ENCODE measurements around the gene TMCC1. TPM values are rescaled to one million over a fixed set of nuclear protein-coding genes. Genes with fewer than 3 reads are reported as not detected.
"Not testable (repeated sequence)": the region's sequence is repeated elsewhere in the genome, so short reads cannot be mapped to it uniquely, and the experiment has no call there.

The TMCC1 gene
- total RNA-seq, 1 donor = 11.2 TPM

DNA sequence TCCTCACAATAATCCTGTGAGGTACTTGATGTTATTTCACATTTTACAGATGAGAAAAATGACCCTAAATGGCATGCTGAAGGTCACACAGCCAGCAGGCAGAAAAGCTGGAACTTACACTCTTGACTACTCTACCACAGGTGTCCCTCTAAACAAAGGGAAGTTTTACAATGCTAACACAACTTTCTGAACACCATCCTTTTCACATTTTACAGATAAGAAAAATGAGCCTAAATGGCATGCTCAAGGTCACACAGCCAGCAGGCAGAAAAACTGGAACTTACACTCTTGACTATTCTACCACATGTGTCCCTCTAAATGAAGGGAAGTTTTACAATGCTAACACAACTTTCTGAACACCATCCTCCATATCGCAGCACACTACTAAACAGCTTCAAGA, 35.6 kb downstream of the TMCC1 start:
- no peak for DNase-seq (ENCODE audit: low read depth)
- H3K4me3 ChIP-seq (ENCODE audit: low read depth, low read length) = no peak overlapping the region
- TF ChIP-seq, protein P1, sequence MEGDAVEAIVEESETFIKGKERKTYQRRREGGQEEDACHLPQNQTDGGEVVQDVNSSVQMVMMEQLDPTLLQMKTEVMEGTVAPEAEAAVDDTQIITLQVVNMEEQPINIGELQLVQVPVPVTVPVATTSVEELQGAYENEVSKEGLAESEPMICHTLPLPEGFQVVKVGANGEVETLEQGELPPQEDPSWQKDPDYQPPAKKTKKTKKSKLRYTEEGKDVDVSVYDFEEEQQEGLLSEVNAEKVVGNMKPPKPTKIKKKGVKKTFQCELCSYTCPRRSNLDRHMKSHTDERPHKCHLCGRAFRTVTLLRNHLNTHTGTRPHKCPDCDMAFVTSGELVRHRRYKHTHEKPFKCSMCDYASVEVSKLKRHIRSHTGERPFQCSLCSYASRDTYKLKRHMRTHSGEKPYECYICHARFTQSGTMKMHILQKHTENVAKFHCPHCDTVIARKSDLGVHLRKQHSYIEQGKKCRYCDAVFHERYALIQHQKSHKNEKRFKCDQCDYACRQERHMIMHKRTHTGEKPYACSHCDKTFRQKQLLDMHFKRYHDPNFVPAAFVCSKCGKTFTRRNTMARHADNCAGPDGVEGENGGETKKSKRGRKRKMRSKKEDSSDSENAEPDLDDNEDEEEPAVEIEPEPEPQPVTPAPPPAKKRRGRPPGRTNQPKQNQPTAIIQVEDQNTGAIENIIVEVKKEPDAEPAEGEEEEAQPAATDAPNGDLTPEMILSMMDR (IDR thresholded peaks at IDR 0.05; ENCODE audit: insufficient read depth, low read depth, low read length) = no peak

DNA sequence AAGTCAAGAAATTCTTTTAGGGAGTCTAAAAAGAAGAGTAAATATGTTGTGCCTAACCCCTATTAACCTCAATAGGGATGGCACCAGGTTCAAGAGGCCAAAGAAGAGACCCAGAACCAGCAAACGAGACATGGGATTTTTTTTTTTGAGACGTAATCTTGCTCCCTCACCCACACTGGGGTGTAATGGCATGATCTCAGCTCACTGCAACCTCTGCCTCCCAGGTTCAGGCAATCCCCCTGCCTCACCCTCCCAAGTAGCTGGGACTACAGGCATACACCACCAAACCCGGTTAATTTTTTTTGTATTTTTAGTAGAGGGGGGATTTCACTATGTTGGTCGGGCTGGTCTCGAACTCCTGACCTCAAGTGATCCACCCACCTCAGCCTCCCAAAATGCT, 36.7 kb downstream of the TMCC1 start:
- not testable (repeated sequence) for H3K4me3 ChIP-seq (ENCODE audit: low read depth, low read length); DNase-seq (ENCODE audit: low read depth)

DNA sequence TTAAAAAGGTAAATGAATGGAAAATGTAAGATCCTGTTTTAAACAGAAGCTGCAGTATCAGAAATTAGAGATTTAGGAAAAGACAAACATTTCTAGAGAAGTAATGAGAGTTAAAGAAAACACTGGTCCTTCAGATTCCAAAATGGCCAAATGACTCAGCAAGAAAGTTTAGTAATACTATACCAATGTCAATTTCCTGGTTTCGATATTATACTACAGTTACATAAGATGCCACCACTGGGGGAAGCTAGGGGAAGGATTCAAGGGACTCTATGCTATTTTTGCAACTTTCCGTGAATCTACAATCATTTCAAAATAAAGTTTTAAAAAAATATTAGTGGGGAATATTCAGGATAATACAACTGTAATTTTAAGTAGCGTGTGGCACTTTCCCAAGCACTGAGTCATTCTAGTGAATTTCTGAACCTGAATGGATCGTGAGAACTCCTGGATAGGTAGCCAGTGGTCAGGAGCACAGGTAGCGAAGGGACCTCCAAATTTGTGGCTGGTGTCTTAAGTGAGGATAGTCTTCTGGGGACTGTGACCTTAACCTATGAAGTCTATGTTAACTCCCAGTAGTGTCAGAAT, 37.6 kb downstream of the TMCC1 start:
- TF ChIP-seq, protein P1 (IDR thresholded peaks at IDR 0.05; ENCODE audit: insufficient read depth, low read depth, low read length) = no peak
- H3K4me3 ChIP-seq (ENCODE audit: low read depth, low read length) = no peak overlapping the region
- peak; percentile 56 for DNase-seq (ENCODE audit: low read depth)

DNA sequence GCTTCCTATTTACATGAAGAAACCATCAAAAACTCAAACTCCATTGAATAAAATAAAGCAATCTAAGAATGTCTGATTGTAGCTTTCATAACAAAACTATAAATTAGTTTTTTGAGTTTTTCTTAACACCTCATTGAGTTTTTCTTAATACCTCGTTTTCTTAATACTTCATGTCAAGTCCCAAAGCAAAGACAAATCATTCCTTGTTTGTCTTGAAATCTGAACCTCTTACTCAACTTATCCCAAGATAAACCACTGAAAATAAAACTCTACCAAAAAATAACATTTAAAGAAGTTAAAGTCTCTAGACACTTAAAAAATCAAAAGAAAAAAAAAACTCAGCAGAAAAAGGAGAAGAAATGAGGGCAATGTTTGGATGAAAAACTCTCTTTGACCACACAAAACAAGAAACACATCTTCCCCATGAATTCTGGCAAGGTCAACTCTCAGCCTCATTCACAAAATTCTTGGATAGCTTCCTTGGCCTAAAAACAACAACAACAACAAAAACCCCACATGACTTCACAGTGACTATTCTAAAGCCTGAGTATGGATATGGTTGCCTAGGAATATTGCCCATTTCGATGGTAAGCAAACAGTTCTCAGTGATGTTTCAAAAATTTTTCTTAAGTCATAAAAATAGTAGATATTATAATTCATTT, 38.2 kb downstream of the TMCC1 start:
- TF ChIP-seq, protein P1 (IDR thresholded peaks at IDR 0.05; ENCODE audit: insufficient read depth, low read depth, low read length) = no peak
- peak; percentile 52 for DNase-seq (ENCODE audit: low read depth)

DNA sequence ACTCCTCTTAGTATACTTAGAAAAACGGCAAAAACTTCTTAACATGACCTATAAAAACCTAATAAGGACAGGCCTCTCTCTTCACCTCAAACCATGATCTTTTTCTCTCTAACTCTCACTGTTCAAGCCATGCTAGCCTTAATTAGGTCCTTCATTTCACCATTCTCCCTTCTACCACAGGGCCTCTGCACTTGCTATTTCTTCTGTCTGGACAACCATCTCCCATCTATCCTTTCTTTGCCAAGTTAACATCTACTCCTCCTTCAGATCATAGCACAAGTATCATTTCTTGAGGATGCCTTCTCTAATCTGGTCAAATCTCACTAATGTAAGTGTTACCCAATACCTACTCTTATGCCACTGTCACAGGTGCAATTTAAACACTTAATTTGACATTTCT, 39.1 kb downstream of the TMCC1 start:
- TF ChIP-seq, protein P1 (IDR thresholded peaks at IDR 0.05; ENCODE audit: insufficient read depth, low read depth, low read length) = no peak
- H3K4me3 ChIP-seq (ENCODE audit: low read depth, low read length) = no peak overlapping the region
- no peak for DNase-seq (ENCODE audit: low read depth)

More for the DNA sequence above, 38.2 kb downstream of the TMCC1 start:
- no peak overlapping the region for H3K4me3 ChIP-seq (ENCODE audit: low read depth, low read length)

DNA sequence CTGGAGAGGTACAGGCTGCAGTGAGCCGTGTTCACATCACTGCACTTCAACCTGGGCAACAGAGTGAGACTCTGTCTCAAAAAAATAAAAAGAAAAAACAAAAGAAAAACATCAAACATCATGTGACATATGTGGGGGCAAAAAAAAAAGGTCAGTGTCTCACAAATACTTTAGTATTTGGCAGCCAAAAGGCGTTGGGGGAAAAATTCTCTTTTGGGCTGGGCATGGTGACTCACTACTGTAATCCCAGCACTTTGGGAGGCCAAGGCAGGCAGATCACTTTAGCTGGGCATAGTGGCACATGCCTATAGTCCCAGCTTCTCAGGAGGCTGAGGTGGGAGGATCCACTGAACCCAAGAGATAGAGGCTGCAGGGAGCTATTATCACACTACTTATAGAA, 47.6 kb downstream of the TMCC1 start:
- no peak for DNase-seq (ENCODE audit: low read depth)
- TF ChIP-seq, protein P1 (IDR thresholded peaks at IDR 0.05; ENCODE audit: insufficient read depth, low read depth, low read length) = no peak

DNA sequence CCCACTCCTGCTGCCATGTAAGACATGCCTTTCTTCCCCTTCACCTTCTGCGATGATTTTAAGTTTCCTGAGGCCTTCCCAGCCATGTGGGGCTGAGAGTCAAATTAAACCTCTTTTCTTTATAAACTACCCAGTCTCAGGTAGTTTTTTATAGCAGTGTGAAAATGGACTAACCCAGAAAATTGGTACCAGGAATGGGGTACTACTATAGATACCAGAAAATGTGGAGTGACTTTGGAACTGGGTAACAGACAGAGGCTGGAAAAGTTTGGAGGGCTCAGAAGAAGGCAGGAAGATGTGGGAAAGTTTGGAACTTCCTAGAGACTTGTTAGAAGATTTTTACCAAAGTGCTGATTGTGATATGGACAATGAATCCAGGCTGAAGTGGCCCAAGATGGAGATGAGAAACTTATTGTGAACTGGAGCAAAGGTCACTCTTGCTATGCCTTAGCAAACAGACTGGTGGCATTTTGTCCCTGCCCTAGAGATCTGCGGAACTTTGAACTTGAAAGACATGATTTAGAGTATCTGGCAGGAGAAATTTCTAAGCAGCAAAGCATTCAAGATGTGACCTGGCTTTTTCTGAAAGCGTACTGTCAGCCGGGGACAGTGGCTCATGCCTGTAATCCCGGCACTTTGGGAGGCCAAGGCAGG, 52.7 kb downstream of the TMCC1 start:
- TF ChIP-seq, protein P1 (IDR thresholded peaks at IDR 0.05; ENCODE audit: insufficient read depth, low read depth, low read length) = no peak
- no peak overlapping the region for H3K4me3 ChIP-seq (ENCODE audit: low read depth, low read length)
- DNase-seq (ENCODE audit: low read depth) = no peak

More for the DNA sequence above, 47.6 kb downstream of the TMCC1 start:
- no peak overlapping the region for H3K4me3 ChIP-seq (ENCODE audit: low read depth, low read length)
